K562 (cell line): Measurements from ENCODE around the gene GNAI3. TPM values are rescaled to one million over a fixed set of nuclear protein-coding genes. Genes with fewer than 3 reads are reported as not detected.

ENCODE experiments used
- ATAC-seq: fragments of 200-7000 bp; cut with Tn5 transposase; 3 replicates; pipeline ENCODE4 v1.9.1; 2020; ENCODE audit warnings: moderate library complexity
- BruUV-seq: library from RNA; stranded (reverse); fragments of 400-500 nt; replicated peaks from 2 replicates; lab custom pipeline; 2021; lab: Mats Ljungman, UMichigan
- CTCF ChIA-PET: fragments of 300-600 bp; formaldehyde crosslinking; extraction: SDS; loops from one replicate; lab custom pipeline; 2021; ENCODE audit warnings: low intra/inter-chr PET ratio; lab: Yijun Ruan, JAX
- POLR2A ChIA-PET: fragments of 300-600, 350-650 bp; sonication (Branson Sonifier 250); formaldehyde crosslinking; extraction: SDS; loops from one replicate; lab custom pipeline; 2021; ENCODE audit warnings: antibody characterized with exemption, inconsistent platforms; lab: Yijun Ruan, JAX
- DNase-seq, 4 experiments: peaks; one replicate each; pipeline versions ENCODE4 v3.0.0 to v3.0.0-alpha.2; 2011 to 2018; ENCODE audit warnings: low spot score in 3 of 4, mixed read lengths in 3 of 4; ENCODE audit errors: extremely low read depth in 1 of 4
- FAIRE-seq: peaks from 2 replicates; lab custom pipeline; 2011; peaks lifted over from hg19 to GRCh38; lab: Jason Lieb, UNC
- H2AFZ ChIP-seq: 2 replicates; pipeline ENCODE4 v1.6.0; 2011; ENCODE audit warnings: low read depth, low read length, control low read depth, inconsistent platforms
- H3K27ac ChIP-seq: fragments of 200-600 bp; 3 replicates; pipeline ENCODE4 v1.8.0; 2011; ENCODE audit warnings: low read depth, mild to moderate bottlenecking, control low read depth, inconsistent platforms, low read length, moderate library complexity, mixed read lengths; ENCODE audit errors: extremely low read depth
- H3K27me3 ChIP-seq, 2 experiments: fragments of 300-600 bp in 1 of 2; 2 replicates in 1 of 2; 3 replicates in 1 of 2; pipeline versions ENCODE4 v1.6.0 to v1.8.0; 2011; ENCODE audit warnings: inconsistent platforms in 2 of 2, low read length in 2 of 2, mild to moderate bottlenecking in 1 of 2, mixed read lengths in 1 of 2, moderate library complexity in 1 of 2; ENCODE audit not compliant: control insufficient read depth in 2 of 2, insufficient read depth in 2 of 2
- H3K36me3 ChIP-seq: fragments of 300-600 bp; 3 replicates; pipeline ENCODE4 v1.8.0; 2011; ENCODE audit warnings: mild to moderate bottlenecking, low read length, inconsistent platforms; ENCODE audit not compliant: control insufficient read depth, insufficient read depth
- H3K4me1 ChIP-seq, 2 experiments: fragments of 200-600 bp in 1 of 2; replicated peaks in 1 of 2; 2 replicates in 1 of 2; 3 replicates in 1 of 2; pipeline versions ENCODE4 v1.5.1 to v1.8.0; 2011; ENCODE audit warnings: inconsistent platforms in 2 of 2, low read length in 2 of 2, mild to moderate bottlenecking in 1 of 2, mixed read lengths in 1 of 2, moderate library complexity in 1 of 2; ENCODE audit not compliant: control insufficient read depth in 2 of 2, insufficient read depth in 2 of 2
- H3K4me2 ChIP-seq: 2 replicates; pipeline ENCODE4 v1.6.1; 2011; ENCODE audit warnings: low read length, control low read depth, inconsistent platforms, mixed read lengths; ENCODE audit not compliant: insufficient read depth
- H3K4me3 ChIP-seq: fragments of 200-600 bp; sonication (generic), shearing (Covaris generic); 2 replicates; pipeline ENCODE4 v1.5.1; 2016; ENCODE audit warnings: control low read depth, inconsistent platforms
- H3K79me2 ChIP-seq: fragments of 200-600 bp; 3 replicates; pipeline ENCODE4 v1.8.0; 2011; ENCODE audit warnings: low read length, inconsistent platforms; ENCODE audit not compliant: control insufficient read depth, insufficient read depth
- H3K9ac ChIP-seq, 2 experiments: 2 replicates each; pipeline versions ENCODE4 v1.6.0 to v1.6.1; 2011; ENCODE audit warnings: low read depth in 2 of 2, low read length in 2 of 2, control low read depth in 1 of 2, inconsistent platforms in 1 of 2, mild to moderate bottlenecking in 1 of 2, mixed read lengths in 1 of 2; ENCODE audit not compliant: insufficient read depth in 1 of 2
- H3K9me1 ChIP-seq: one replicate; pipeline ENCODE4 v1.6.0; 2011; ENCODE audit warnings: inconsistent platforms, mild to moderate bottlenecking, low read length, moderate library complexity; ENCODE audit not compliant: control insufficient read depth, insufficient read depth
- H3K9me3 ChIP-seq: replicated peaks from 2 replicates; pipeline ENCODE4 v1.5.1; 2011; ENCODE audit warnings: low read depth, low read length, inconsistent platforms; ENCODE audit not compliant: control insufficient read depth, insufficient read depth
- H4K20me1 ChIP-seq: replicated peaks from 2 replicates; pipeline ENCODE4 v1.6.1; 2011; ENCODE audit warnings: low read length, inconsistent platforms, mixed read lengths; ENCODE audit not compliant: control insufficient read depth, insufficient read depth
- ASH1L ChIP-seq: fragments of 450-650 bp; IDR thresholded peaks from 2 replicates; pipeline ENCODE4 v1.6.1; 2018; ENCODE audit warnings: borderline replicate concordance, mild to moderate bottlenecking, low read depth; ENCODE audit not compliant: partially characterized antibody
- DIDO1 ChIP-seq: fragments of 450-650 bp; IDR thresholded peaks from 2 replicates; pipeline ENCODE4 v1.6.1; 2016; ENCODE audit warnings: low read depth, missing biosample characterization, missing genetic modification characterization
- GATAD2A ChIP-seq: fragments of 450-650 bp; IDR thresholded peaks from 2 replicates; pipeline ENCODE4 v1.6.1; 2017
- RBM17 ChIP-seq: fragments of 200-400 bp; formaldehyde crosslinking; IDR thresholded peaks from 2 replicates; pipeline ENCODE4 v1.6.1; 2017; ENCODE audit warnings: low read depth, mild to moderate bottlenecking, low read length, borderline replicate concordance
- SP1 ChIP-seq: sonication (generic); formaldehyde crosslinking; IDR thresholded peaks from 2 replicates; pipeline ENCODE4 v1.8.1; 2022; ENCODE audit warnings: mild to moderate bottlenecking, missing genetic modification reagents
- TARDBP ChIP-seq: fragments of 450-650 bp; IDR thresholded peaks from 2 replicates; pipeline ENCODE4 v1.6.1; 2016
- ZFP1 ChIP-seq: fragments of 450-650 bp; formaldehyde crosslinking; IDR thresholded peaks from 2 replicates; pipeline ENCODE4 v1.4.0; 2020; ENCODE audit warnings: mild to moderate bottlenecking, mixed read lengths
- WGBS: fragments of 100-300 bp; shearing (Covaris generic); methylation state at CpG from one replicate; pipeline ENCODE4 v1.1.6; 2016; ENCODE audit warnings: low coverage, mixed read lengths; ENCODE audit not compliant: insufficient coverage; ENCODE audit errors: missing lambda C conversion rate; 5-methylcytosine and 5-hydroxymethylcytosine counted together
- in situ Hi-C: fragments of 300-500 bp; cut with MboI; formaldehyde crosslinking; loops from 4 replicates; pipeline ENCODE4 v1.15.0; 2018; ENCODE audit warnings: inconsistent platforms, mixed read lengths
- intact Hi-C: fragments of 100-400 bp; cut with micrococcal nuclease; formaldehyde crosslinking; loops from 2 replicates; pipeline ENCODE4 v1.14.2; 2022
- polyA plus RNA-seq, 8 experiments: library from polyadenylated mRNA; depleted of rRNA in 4 of 8; stranded (reverse) in 5 of 8; unstranded in 3 of 8; fragments of >200 nt; fragmentation: Nextera tagmentation in 2 of 8; fragmentation: Illumina TruSeq in 1 of 8; extraction: Ambion mirVana in 2 of 8; extraction: Trizol in 1 of 8; gene quantifications; 2 replicates each; pipeline versions ENCODE4 v1.2.1 to v1.2.3, GENCODE V29; 2011 to 2014; ENCODE audit warnings: inconsistent platforms in 1 of 8, missing spikeins in 1 of 8
- total RNA-seq, 7 experiments: library from RNA; depleted of rRNA in 6 of 7; stranded (reverse); fragments of >200 nt in 6 of 7; fragmentation: Illumina TruSeq in 2 of 7; extraction: Trizol in 2 of 7; gene quantifications; 2 replicates each; pipeline versions ENCODE4 v1.2.1 to v1.2.3, GENCODE V29; 2011 to 2021; ENCODE audit warnings: low replicate concordance in 1 of 7

The GNAI3 gene
- total and polyA plus RNA-seq, 9 of the 15 experiments (the other 6 are each of a cell fraction or from before 2014, with no cell fraction given), result 6.3 to 13.2 (median 8.9) TPM

DNA sequence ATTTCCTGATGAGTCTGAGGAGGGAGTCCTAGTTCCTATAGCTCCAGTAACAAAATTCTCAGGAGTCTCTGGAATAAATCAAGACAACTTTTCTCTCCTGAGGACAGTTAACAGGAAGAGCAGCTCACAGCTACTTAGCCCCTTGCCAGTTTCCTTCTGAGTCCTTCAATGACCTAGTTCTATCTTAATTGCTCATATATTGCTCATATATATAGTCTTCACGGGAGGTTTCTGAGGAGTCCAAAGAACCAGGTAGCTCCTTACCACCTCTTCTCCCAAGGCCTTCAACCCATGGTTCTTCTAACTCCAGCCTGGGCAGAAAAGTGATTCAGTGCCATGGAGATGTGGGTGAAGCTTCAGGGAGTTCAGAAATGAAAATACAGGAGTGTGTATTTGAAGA, 43.4 kb upstream of the GNAI3 start:
- no peak overlapping the region for H3K9ac ChIP-seq
- BruUV-seq, result no TSS peak
- TF ChIP-seq ZFP1 (CRISPR knock-in tag) (no peak), GATAD2A (no peak), RBM17 (no peak), ASH1L (no peak), SP1 (no peak), TARDBP (no peak), DIDO1 (tag) (no peak)
- no peaks in the 10 kb centered on the region for H3K9me1 ChIP-seq
- POLR2A ChIA-PET, result interaction anchor here (0.6 to 5.0 kb wide), 2 partner anchors 11 to 137 kb away, joined by 3 to 24 read pairs; partner anchors contain the start of gene CYB561D1
- H3K36me3 ChIP-seq, result peaks cover 8% of the 10 kb centered on the region; the same call in 1 of the 3 replicates
- no peak overlapping the region for H3K4me2 ChIP-seq
- no peaks in the 10 kb centered on the region for H3K79me2 ChIP-seq
- FAIRE-seq, result no peak
- no peak overlapping the region for H3K4me3 ChIP-seq
- in situ Hi-C loops, result no loop called here
- CTCF ChIA-PET, result interaction anchor here (0.6 kb wide), 1 partner anchor 20 kb away, joined by 4 read pairs; no protein-coding TSS in a partner anchor
- peaks cover 25 to 31% of the 10 kb centered on the region in 2 experiments for H3K4me1 ChIP-seq
- peaks cover 8% of the 10 kb centered on the region; the same call in 1 of the 2 replicates for H4K20me1 ChIP-seq
- no peak overlapping the region for H3K27ac ChIP-seq
- no peak for ATAC-seq
- no peak for DNase-seq
- no peak overlapping the region for H2AFZ ChIP-seq
- H3K27me3 ChIP-seq, result peaks cover 10 to 31% of the 10 kb centered on the region in 2 experiments; a peak in 4 of 5 replicates
- intact Hi-C loops, result no loop called here
- H3K9me3 ChIP-seq, result no peaks in the 10 kb centered on the region
- WGBS, result 8% methylated on average over 1 of the region's 1 CpG
